ENCODE data around the gene VIPR2.

VIPR2 gene

GRCh38 chr7:159099711-159100231 is 44.9 kb downstream of the VIPR2 start:
- TF ChIP-seq, protein P1, sequence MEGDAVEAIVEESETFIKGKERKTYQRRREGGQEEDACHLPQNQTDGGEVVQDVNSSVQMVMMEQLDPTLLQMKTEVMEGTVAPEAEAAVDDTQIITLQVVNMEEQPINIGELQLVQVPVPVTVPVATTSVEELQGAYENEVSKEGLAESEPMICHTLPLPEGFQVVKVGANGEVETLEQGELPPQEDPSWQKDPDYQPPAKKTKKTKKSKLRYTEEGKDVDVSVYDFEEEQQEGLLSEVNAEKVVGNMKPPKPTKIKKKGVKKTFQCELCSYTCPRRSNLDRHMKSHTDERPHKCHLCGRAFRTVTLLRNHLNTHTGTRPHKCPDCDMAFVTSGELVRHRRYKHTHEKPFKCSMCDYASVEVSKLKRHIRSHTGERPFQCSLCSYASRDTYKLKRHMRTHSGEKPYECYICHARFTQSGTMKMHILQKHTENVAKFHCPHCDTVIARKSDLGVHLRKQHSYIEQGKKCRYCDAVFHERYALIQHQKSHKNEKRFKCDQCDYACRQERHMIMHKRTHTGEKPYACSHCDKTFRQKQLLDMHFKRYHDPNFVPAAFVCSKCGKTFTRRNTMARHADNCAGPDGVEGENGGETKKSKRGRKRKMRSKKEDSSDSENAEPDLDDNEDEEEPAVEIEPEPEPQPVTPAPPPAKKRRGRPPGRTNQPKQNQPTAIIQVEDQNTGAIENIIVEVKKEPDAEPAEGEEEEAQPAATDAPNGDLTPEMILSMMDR (IDR thresholded peaks at IDR 0.05; ENCODE audit: control insufficient read depth, extremely low read depth, insufficient read depth), result no peak
- no peak overlapping the region for H3K4me3 ChIP-seq (ENCODE audit: low read depth, low read length)
- DNase-seq (ENCODE audit: low read depth), result no peak

- TF ChIP-seq, protein P1 (IDR thresholded peaks at IDR 0.05; ENCODE audit: control insufficient read depth, extremely low read depth, insufficient read depth), result no peak
- no peak for DNase-seq (ENCODE audit: low read depth)
- H3K4me3 ChIP-seq (ENCODE audit: low read depth, low read length), result no peak overlapping the region
Measured at GRCh38 chr7:159098811-159099655, 45.6 kb downstream of the VIPR2 start.

DNA sequence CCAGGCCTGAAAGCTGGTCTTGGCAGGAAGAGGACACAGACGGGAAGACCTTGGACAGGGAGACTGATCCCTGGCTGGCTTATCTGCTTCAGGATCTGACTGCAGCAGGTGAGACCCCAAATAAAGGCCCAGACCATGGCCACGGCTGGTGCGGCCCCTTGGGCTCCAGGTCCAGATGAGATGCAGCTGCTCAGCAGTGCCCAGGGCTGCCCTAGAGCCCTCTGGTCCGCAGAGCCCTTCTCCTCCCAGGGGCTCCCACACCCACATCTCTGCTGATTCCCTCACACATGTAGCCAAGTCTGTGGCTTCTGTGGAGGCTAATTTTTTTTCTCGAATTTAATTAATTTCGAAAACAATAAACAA is 46.3 kb downstream of the VIPR2 start:
- TF ChIP-seq, protein P1 (IDR thresholded peaks at IDR 0.05; ENCODE audit: control insufficient read depth, extremely low read depth, insufficient read depth), result no peak
- DNase-seq (ENCODE audit: low read depth), result no peak
- no peak overlapping the region for H3K4me3 ChIP-seq (ENCODE audit: low read depth, low read length)

GRCh38 chr7:159097661-159098423 is 46.8 kb downstream of the VIPR2 start:
- no peak overlapping the region for H3K4me3 ChIP-seq (ENCODE audit: low read depth, low read length)
- TF ChIP-seq, protein P1 (IDR thresholded peaks at IDR 0.05; ENCODE audit: control insufficient read depth, extremely low read depth, insufficient read depth), result no peak
- no peak for DNase-seq (ENCODE audit: low read depth)

- DNase-seq (ENCODE audit: low read depth), result no peak
- no peak overlapping the region for H3K4me3 ChIP-seq (ENCODE audit: low read depth, low read length)
Measured at GRCh38 chr7:159096736-159097581, 47.7 kb downstream of the VIPR2 start.

DNA sequence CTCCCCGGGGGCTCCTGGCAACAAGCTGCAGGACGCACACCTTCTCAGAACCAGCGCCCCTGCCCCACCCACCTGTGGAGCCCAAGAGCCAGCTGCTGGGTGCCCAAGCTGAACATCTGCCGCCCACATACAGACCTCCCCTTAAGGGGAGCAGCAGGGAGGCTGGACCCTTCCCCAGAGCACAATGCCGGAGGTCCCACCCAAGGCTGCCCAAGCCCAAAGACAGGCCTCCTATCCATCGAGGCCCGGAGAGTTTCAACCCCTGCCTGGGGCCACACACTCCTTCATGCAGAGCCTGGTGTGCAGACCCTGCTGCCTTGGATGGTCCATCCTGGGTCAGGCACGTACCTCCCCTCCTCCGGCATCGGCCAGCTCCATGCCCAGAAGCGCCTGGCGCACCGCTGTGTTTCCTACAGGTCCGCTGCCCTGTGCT is 48.7 kb downstream of the VIPR2 start:
- H3K4me3 ChIP-seq (ENCODE audit: low read depth, low read length), result no peak overlapping the region
- TF ChIP-seq, protein P1 (IDR thresholded peaks at IDR 0.05; ENCODE audit: control insufficient read depth, extremely low read depth, insufficient read depth), result no peak
- DNase-seq (ENCODE audit: low read depth), result no peak

More at GRCh38 chr7:159096736-159097581, 47.7 kb downstream of the VIPR2 start:
- TF ChIP-seq, protein P1 (IDR thresholded peaks at IDR 0.05; ENCODE audit: control insufficient read depth, extremely low read depth, insufficient read depth), result no peak
